ENCODE data around the gene RNASE12.

The RNASE12 gene

GRCh38 chr14:20617138-20618003, 26.2 kb upstream of the RNASE12 start:
- intact Hi-C loops (cut with DNase I): no loop called here
- DNase-seq: no peak

DNA sequence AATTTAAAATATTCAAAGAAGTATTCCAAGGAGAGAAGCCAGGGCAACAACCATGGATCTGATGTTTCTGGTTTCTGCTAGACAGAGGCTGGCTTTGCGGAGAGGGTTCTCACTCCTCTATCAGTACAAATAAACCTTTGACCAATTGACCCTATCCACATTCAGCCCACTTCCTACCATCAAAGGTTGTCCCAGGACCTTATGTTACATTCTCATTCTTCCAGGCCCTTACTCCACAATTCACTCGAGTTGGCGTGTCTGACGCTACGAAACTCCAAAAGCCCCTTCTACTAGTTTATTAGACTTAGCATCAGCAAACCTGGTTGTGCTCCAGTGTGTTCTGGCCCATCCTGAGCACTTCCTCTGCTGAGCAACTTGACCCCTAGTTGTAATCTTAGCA, 24.8 kb upstream of the RNASE12 start:
- intact Hi-C loops (cut with DNase I): no loop called here
- no peak for DNase-seq

DNA sequence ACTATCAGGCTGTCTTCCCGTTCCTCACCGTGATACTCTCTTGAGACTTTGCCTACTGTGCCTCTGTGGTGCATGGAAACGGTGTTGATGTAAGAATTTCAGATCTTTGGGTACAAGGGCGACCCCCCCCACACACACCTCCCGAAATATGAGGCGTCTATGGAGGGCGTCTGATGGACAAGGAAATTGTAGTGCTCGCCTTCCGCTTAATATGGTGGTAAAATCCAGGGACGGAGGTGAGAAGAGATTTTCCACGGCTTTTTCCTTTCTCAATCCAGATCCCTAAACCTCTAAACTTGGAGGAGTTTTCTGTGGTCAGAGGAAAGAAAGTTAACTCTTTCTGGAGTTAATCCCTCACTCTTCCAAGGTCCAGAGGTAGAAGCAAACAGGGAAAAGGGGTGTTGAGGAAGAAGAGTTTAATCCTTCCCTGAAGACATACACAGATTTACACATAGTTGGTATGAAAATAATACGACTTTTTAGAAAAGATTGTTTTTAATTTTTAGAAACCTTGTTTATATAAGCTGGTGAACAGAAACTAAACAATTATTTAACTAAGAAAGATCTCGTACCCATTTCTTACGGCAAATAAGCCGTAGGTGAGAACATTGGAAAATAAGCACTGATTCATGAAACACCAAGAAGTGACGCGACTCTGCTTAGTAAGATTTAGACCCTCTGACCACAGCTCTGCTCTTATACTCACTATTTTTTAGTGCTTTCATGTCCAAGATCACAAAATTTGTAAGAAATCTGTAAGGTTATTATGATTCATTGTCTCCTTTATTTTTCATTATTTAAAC, 23.1 kb upstream of the RNASE12 start:
- intact Hi-C loops (cut with DNase I): loop anchor here (5.0 kb wide), 2 partner anchors 157 to 272 kb away; partner anchors contain the start of genes APEX1 and PARP2
- DNase-seq: peak in 8 of 42 donors; percentile 10 to 53 (median 22)

GRCh38 chr14:20613094-20614037, 22.2 kb upstream of the RNASE12 start:
- intact Hi-C loops (cut with DNase I): loop anchor here (2.0 to 5.0 kb wide), 3 partner anchors 69 to 271 kb away; partner anchors contain the start of genes APEX1 and PARP2
- peak; percentile 60 to 95 (median 79) for DNase-seq

GRCh38 chr14:20612403-20612802, 21.2 kb upstream of the RNASE12 start:
- no peak for DNase-seq
- intact Hi-C loops (cut with DNase I): loop anchor here (2.0 to 5.0 kb wide), 3 partner anchors 70 to 270 kb away; partner anchors contain the start of genes APEX1 and PARP2

- intact Hi-C loops (cut with DNase I): loop anchor here (5.0 kb wide), 2 partner anchors 154 to 269 kb away; partner anchors contain the start of genes APEX1 and PARP2
- DNase-seq: no peak
These were observed 20.1 kb upstream of the RNASE12 start for GRCh38 chr14:20611277-20611676.

- peak; percentile 59 to 93 (median 81) for DNase-seq
- intact Hi-C loops (cut with DNase I): loop anchor here (5.0 kb wide), 2 partner anchors 153 to 268 kb away; partner anchors contain the start of genes APEX1 and PARP2
These were observed 19.0 kb upstream of the RNASE12 start for GRCh38 chr14:20610002-20610765.

DNA sequence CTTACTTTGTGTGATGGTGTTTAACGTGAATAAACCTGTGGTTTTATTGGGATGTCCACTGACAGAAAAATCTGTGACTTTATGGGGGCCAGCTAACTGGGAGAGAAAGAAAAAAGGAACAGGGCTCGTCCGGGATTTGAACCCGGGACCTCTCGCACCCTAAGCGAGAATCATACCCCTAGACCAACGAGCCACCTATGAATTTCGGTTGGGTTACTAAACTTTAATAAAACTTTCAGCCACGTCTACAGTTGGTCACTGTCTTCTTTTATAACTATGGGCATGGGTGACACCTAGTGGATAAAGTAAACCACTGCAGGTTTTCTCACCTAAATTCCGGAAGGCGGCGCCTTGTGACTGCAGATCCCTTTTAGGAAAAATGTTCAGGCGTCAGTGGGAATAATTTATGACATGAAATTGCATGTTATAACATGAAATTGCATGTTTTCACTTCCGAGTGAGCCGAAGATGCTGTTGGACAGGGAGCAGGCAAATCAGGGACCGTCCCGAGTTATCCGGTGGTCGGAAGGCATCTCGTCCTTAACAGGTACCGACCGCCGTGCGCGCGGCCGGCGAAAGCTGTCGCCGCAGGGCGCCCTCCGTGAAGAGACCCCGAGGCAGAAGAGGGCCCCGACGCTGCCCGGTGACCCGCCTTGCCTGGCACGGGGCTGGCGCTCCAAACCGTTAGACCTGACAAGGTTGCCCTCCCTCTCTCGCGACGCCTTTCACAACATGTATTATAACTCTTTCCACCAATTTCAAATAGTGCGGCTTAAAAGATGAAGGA, 18.2 kb upstream of the RNASE12 start:
- peak; percentile 33 to 89 (median 74) for DNase-seq
- intact Hi-C loops (cut with DNase I): loop anchor here (5.0 kb wide), 3 partner anchors 152 to 282 kb away; partner anchors contain the start of genes APEX1 and PARP2

DNA sequence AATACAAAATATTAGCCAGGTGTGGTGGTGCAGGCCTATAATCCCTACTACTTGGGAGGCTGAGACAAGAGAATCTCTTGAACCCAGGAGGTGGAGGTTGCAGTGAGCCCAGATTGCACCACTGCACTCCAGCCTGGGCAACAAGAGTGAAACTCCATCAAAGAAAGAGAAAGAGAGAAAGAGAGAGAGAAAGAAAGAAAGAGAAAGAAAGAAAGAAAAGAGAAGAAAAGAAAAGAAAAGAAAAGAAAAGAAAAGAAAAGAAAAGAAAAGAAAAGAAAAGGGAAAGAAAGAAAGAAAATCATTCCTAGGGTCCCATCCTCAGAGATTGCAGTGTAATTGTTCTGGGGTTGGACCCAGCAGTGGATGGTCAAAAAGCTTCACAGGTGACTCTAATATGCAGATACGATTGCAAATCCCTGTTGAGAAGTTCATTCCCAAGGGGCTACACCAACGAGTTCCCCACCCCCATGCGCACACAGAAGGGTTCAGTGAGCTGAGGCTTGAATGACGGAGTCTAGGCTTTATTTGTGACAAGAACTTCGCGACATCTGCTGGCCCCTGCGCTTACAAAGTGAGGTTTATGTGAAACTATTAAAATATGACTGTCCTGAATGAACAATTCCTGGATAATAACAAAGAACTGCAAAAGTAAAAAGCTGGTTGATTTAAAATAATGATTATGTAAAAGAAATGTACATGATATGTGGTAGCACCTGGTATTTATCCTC, 17.4 kb upstream of the RNASE12 start:
- intact Hi-C loops (cut with DNase I): loop anchor here (5.0 kb wide), 1 partner anchor 281 kb away; no protein-coding TSS in a partner anchor
- no peak for DNase-seq

GRCh38 chr14:20607617-20608016, 16.4 kb upstream of the RNASE12 start:
- DNase-seq: no peak
- intact Hi-C loops (cut with DNase I): loop anchor here (5.0 kb wide), 1 partner anchor 280 kb away; no protein-coding TSS in a partner anchor

DNA sequence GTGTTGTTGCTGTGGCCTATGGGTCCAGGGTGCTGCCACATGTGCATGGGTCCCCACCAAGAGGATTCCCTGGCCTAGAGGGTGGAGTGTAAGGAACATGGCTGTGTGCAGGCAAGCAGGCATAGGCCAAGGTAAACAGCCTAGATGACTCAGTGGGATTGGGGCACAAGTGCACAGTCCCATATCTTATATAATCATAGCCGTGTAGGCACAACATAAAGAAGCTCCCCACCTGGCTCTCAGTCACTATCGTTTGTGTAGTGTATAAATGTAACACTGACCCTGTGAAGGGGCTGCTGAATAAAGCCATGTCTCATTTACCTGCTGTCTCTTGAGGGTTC, 15.7 kb upstream of the RNASE12 start:
- DNase-seq: no peak
- intact Hi-C loops (cut with DNase I): loop anchor here (5.0 kb wide), 1 partner anchor 280 kb away; no protein-coding TSS in a partner anchor

DNA sequence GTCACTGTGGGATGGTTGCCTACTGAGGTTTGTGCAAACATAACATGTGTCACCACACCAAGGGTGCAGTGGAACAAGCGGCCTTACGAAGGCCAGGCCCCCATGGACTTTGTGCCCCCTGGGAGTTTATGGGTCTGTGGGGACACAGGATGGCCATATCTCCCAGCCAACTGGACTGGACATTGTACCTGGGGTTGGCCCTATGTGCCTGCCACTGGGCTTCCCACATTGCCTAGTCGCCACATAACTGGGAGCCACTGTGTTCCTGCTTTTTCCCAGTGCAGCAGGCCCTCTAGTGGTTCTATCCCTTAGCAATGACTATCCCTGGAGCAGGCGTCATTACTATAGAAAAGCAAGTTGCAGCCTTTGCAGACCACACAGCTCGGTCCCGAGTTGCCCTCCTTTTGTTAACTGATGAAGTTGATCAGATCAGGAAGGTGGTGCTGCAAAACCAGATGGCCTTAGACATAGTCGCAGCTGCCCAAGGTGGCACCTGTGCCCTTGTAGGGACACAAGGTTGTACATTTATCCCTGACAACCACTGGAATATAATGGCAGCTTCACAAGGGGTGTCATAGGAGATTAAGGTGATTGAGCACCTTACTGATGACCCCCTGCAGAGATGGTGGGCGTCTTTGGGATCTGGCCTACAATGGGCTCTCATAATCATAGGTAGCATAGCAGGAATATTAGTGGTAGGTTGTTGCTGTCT, 15.2 kb upstream of the RNASE12 start:
- DNase-seq: peak in 22 of 42 donors; percentile 20 to 76 (median 48)

GRCh38 chr14:20603813-20604690, 12.9 kb upstream of the RNASE12 start:
- intact Hi-C loops (cut with DNase I): no loop called here
- no peak for DNase-seq

More for the DNA sequence above, 15.2 kb upstream of the RNASE12 start:
- intact Hi-C loops (cut with DNase I): loop anchor here (5.0 kb wide), 1 partner anchor 279 kb away; no protein-coding TSS in a partner anchor

DNA sequence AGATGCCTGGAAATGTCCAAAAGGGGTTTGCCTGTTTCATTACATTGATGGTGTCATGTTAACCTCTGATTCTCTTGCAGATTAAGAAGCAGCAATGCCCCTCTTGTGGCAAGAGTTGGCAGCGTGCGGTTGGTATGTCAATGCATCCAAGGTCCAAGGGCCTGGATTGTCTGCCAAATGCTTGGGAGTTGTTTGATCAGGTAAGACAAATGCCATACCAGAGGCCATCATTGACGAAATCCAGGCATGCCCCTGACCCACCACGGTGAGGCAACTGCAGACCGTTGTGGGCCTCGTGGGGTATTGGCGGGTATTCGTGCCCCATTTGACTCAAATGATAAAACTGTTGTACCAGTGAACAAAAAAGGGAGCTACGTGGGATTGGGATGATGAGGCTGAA, 11.4 kb upstream of the RNASE12 start:
- DNase-seq: no peak
- intact Hi-C loops (cut with DNase I): no loop called here

Measured in head of caudate nucleus (tissue), 42 donors.